GM12865 (cell line): Measurements from ENCODE around the gene ZNF655.
A peak's percentile ranks its signal among the peaks of the same experiment; 100 is the strongest.

Source experiments
- DNase-seq: peaks from one replicate; pipeline ENCODE4 v3.0.0; 2010; ENCODE audit warnings: low read depth
- H3K4me3 ChIP-seq: 2 replicates; pipeline ENCODE4 v1.5.1; 2011; ENCODE audit warnings: mild to moderate bottlenecking, low read depth, low read length, control low read depth
- TF ChIP-seq, protein P1 (sequence below): IDR thresholded peaks from 2 replicates; pipeline ENCODE4 v1.5.1; 2011; ENCODE audit warnings: low read length, control low read depth, low read depth, inconsistent platforms; ENCODE audit not compliant: insufficient read depth; ENCODE audit errors: missing control alignments

ZNF655 gene

DNA sequence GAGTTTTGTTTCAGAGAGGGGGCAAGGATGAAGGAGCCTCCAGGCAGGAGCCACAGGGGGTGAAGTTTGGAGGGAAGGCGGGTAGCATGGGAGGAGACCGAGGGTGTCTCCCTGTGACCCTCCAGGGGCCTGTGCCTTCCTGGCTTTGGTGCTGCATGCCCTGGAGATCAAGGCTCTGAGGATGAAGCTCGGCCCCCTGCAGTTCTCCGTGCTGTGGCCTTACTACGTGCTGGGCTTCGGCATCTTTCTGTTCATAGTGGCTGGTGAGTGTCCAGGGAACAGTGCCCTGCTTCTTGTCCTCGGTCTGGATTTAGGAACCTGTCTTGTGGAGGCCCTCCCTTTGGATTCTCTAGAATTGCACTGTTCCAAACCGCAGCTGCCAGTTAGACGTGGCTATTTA lies 49.1 kb downstream of the ZNF655 start:
- DNase-seq: no peak
- TF ChIP-seq, protein P1, sequence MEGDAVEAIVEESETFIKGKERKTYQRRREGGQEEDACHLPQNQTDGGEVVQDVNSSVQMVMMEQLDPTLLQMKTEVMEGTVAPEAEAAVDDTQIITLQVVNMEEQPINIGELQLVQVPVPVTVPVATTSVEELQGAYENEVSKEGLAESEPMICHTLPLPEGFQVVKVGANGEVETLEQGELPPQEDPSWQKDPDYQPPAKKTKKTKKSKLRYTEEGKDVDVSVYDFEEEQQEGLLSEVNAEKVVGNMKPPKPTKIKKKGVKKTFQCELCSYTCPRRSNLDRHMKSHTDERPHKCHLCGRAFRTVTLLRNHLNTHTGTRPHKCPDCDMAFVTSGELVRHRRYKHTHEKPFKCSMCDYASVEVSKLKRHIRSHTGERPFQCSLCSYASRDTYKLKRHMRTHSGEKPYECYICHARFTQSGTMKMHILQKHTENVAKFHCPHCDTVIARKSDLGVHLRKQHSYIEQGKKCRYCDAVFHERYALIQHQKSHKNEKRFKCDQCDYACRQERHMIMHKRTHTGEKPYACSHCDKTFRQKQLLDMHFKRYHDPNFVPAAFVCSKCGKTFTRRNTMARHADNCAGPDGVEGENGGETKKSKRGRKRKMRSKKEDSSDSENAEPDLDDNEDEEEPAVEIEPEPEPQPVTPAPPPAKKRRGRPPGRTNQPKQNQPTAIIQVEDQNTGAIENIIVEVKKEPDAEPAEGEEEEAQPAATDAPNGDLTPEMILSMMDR: no peak
- H3K4me3 ChIP-seq: no peak overlapping the region

- TF ChIP-seq, protein P1: no peak
- no peak for DNase-seq
- no peak overlapping the region for H3K4me3 ChIP-seq
These were observed 56.1 kb downstream of the ZNF655 start for GRCh38 chr7:99614495-99614894.

DNA sequence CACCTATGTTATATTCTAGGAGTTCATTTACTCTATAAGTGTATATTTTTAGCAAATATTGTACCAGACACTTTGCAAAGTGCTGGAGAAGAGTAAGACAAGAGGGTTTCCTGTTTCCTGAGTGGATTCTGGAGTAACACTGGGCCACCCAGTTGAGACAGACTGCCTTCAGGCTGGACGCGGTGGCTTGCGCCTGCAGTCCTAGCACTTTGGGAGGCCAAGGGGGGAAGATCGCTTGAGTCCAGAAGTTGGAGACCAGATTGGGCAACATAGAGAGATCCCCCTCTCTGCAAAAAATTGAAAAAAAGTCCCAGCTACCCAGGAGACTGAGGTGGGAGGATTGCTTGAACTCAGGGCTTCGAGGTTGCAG lies 57.5 kb downstream of the ZNF655 start:
- peak overlapping the region; percentile 85 for H3K4me3 ChIP-seq
- TF ChIP-seq, protein P1: no peak
- DNase-seq: no peak

DNA sequence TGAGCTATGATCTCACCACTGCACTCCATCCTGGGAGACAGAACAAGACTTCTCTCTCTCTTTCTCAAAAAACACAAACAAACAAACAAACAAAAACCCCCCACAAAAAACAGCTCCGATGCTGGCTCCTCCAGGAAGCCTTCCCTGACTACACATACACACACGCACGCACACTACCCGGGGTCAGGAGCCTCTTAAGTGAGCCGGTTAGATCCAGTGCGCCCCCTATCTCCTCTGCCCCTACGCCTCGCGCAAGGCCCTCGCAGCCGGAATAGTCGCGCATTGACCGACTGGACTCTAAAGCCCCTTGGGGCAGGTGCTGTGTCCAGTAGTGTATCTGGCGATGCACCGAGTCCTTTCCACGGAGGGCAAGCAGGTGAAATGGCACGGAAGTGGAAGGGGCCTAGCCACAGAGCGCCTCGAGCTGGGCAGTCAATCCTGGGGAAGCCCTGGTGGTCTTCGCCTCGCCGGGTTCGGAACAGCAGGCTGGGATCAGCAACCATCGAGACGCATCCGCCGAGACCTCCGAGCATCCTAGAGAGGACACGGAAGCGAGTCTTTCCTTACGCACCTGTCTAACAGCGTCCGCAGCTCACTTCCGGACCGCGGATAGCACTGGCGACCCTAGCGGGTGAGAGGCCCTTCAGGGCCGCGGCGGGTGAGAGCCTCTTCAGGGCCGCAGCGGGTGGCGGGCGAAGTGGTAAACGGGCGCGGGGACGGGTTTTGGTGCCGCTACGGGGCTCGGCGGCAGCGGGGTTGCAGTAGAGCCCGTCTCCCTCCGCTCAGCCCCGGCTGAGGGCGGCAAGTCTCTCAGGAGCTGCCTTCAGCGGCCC lies 58.1 kb downstream of the ZNF655 start, which contains the start of gene ZSCAN25:
Gene ZSCAN25 (plus strand): TSS at position 588 of the 833 bp plus-strand sequence. CDS start 2,661 bp downstream, outside the sequence.
- DNase-seq: peak; percentile 96
- TF ChIP-seq, protein P1: peak; percentile 47
- H3K4me3 ChIP-seq: peak within 1 kb of the TSS; percentile 85

DNA sequence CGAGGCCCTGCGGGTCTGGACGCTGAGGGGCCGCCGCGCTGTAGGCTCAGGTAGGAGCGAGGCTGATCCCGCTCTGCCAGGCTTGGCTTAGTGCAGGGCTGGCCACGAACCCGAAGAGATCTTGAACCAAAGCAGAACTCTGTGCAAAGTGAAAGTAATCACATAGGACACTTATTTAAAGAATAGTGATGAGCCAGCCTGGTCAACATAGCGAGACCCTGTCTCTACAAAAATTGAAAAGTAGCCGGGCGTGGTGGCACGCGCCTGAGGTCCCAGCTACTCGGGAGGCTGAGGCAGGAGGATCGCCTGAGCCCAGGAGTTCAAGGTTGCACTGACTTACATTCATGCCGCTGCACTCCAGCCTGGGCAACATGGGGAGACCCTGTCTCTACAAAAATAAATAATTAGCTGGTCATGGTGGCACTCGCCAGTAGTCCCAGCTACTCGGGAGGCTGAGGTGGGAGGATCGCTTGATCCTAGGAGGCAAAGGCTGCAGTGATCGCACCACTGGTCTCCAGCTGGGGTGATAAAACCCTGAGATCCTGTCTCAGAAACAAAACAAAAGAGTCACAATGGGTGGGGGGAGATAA lies 58.8 kb downstream of the ZNF655 start:
- TF ChIP-seq, protein P1: no peak
- DNase-seq: no peak
- peak overlapping the region; percentile 85 for H3K4me3 ChIP-seq

DNA sequence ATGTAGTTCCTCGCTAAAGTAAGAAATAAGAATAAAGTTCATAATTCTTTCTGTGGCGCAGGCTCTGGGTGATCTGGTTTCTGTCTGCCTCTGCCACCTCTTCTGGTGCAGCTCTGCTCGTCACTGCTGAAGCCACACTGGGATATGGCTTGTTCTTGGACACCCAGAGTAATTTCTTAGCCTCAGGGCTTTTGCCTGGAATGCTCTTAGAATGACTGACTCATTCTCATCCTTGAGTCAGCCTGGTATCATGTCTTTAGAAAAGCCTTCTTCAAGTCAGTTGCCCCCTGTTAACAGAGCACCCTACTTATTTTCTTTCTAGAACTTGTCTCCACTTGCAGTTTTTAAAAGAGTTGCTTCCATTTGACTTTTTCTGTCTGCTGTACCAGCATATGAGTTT lies 60.3 kb downstream of the ZNF655 start:
- no peak for DNase-seq
- no peak overlapping the region for H3K4me3 ChIP-seq
- TF ChIP-seq, protein P1: no peak
